ENCODE results near the gene CYP4A22. TPM values are rescaled to one million over a fixed set of nuclear protein-coding genes. Genes with fewer than 3 reads are reported as not detected.
"Not testable (repeated sequence)": the region's sequence is repeated elsewhere in the genome, so short reads cannot be mapped to it uniquely, and the experiment has no call there.

The CYP4A22 gene
- total RNA-seq, 1 donor, result not detected

GRCh38 chr1:47191940-47192457, 54.8 kb downstream of the CYP4A22 start:
- Histone ChIP-seq H3K27me3 (ENCODE audit: insufficient read depth, low read length) (no peaks in the 10 kb centered on the region), H2AFZ (ENCODE audit: low read length) (no peak overlapping the region), H3K9me3 (ENCODE audit: low read depth, low read length) (no peaks in the 10 kb centered on the region), H4K20me1 (ENCODE audit: insufficient read depth, low read length) (no peaks in the 10 kb centered on the region), H3K36me3 (ENCODE audit: insufficient read depth, low read length) (no peaks in the 10 kb centered on the region), H3K27ac (ENCODE audit: low read depth, low read length) (no peak overlapping the region), H3K4me2 (ENCODE audit: insufficient read depth, low read length) (no peak overlapping the region), H3K79me2 (ENCODE audit: insufficient read depth, low read length) (no peaks in the 10 kb centered on the region), H3K4me3 (ENCODE audit: insufficient read depth, low read length) (no peak overlapping the region), H3K4me1 (ENCODE audit: insufficient read depth, low read length) (peaks cover 8% of the 10 kb centered on the region)
- DNase-seq (ENCODE audit: insufficient read length, low spot score, missing footprints), result no peak
- TF ChIP-seq CTCF (IDR thresholded peaks at IDR 0.05; ENCODE audit: extremely low read depth, low read depth, low read length), result no peak

GRCh38 chr1:47192458-47193384, 55.5 kb downstream of the CYP4A22 start:
- no peaks in the 10 kb centered on the region for H4K20me1 ChIP-seq (ENCODE audit: insufficient read depth, low read length)
- H3K4me3 ChIP-seq (ENCODE audit: insufficient read depth, low read length), result no peak overlapping the region
- H3K9me3 ChIP-seq (ENCODE audit: low read depth, low read length), result no peaks in the 10 kb centered on the region
- DNase-seq (ENCODE audit: insufficient read length, low spot score, missing footprints), result peak; percentile 93
- H3K79me2 ChIP-seq (ENCODE audit: insufficient read depth, low read length), result no peaks in the 10 kb centered on the region
- H3K4me1 ChIP-seq (ENCODE audit: insufficient read depth, low read length), result peaks cover 8% of the 10 kb centered on the region
- H2AFZ ChIP-seq (ENCODE audit: low read length), result no peak overlapping the region
- no peaks in the 10 kb centered on the region for H3K36me3 ChIP-seq (ENCODE audit: insufficient read depth, low read length)
- H3K27me3 ChIP-seq (ENCODE audit: insufficient read depth, low read length), result no peaks in the 10 kb centered on the region
- peak; percentile 98 for TF ChIP-seq CTCF (IDR thresholded peaks at IDR 0.05; ENCODE audit: extremely low read depth, low read depth, low read length)
- H3K4me2 ChIP-seq (ENCODE audit: insufficient read depth, low read length), result no peak overlapping the region
- H3K27ac ChIP-seq (ENCODE audit: low read depth, low read length), result no peak overlapping the region

- H3K4me1 ChIP-seq (ENCODE audit: insufficient read depth, low read length); H3K79me2 ChIP-seq (ENCODE audit: insufficient read depth, low read length); H2AFZ ChIP-seq (ENCODE audit: low read length); H3K27me3 ChIP-seq (ENCODE audit: insufficient read depth, low read length); H3K36me3 ChIP-seq (ENCODE audit: insufficient read depth, low read length); DNase-seq (ENCODE audit: insufficient read length, low spot score, missing footprints); H3K4me3 ChIP-seq (ENCODE audit: insufficient read depth, low read length); H4K20me1 ChIP-seq (ENCODE audit: insufficient read depth, low read length); H3K27ac ChIP-seq (ENCODE audit: low read depth, low read length); H3K9me3 ChIP-seq (ENCODE audit: low read depth, low read length); H3K4me2 ChIP-seq (ENCODE audit: insufficient read depth, low read length): not testable (repeated sequence)
These were observed 56.3 kb downstream of the CYP4A22 start for GRCh38 chr1:47193496-47193895.

- H3K36me3 ChIP-seq (ENCODE audit: insufficient read depth, low read length), result no peaks in the 10 kb centered on the region
- no peaks in the 10 kb centered on the region for H3K9me3 ChIP-seq (ENCODE audit: low read depth, low read length)
- H2AFZ ChIP-seq (ENCODE audit: low read length), result no peak overlapping the region
- no peak overlapping the region for H3K27ac ChIP-seq (ENCODE audit: low read depth, low read length)
- peaks cover 11% of the 10 kb centered on the region for H3K27me3 ChIP-seq (ENCODE audit: insufficient read depth, low read length)
- H3K79me2 ChIP-seq (ENCODE audit: insufficient read depth, low read length), result no peaks in the 10 kb centered on the region
- no peaks in the 10 kb centered on the region for H4K20me1 ChIP-seq (ENCODE audit: insufficient read depth, low read length)
- no peak for DNase-seq (ENCODE audit: insufficient read length, low spot score, missing footprints)
- H3K4me1 ChIP-seq (ENCODE audit: insufficient read depth, low read length), result peaks cover 8% of the 10 kb centered on the region
- H3K4me2 ChIP-seq (ENCODE audit: insufficient read depth, low read length), result no peak overlapping the region
- TF ChIP-seq CTCF (IDR thresholded peaks at IDR 0.05; ENCODE audit: extremely low read depth, low read depth, low read length), result no peak
- no peak overlapping the region for H3K4me3 ChIP-seq (ENCODE audit: insufficient read depth, low read length)
These were observed 57.1 kb downstream of the CYP4A22 start for GRCh38 chr1:47194311-47194710.

GRCh38 chr1:47195981-47196380, 58.7 kb downstream of the CYP4A22 start:
- H3K4me2 ChIP-seq (ENCODE audit: insufficient read depth, low read length); H3K4me1 ChIP-seq (ENCODE audit: insufficient read depth, low read length); H3K36me3 ChIP-seq (ENCODE audit: insufficient read depth, low read length); H3K4me3 ChIP-seq (ENCODE audit: insufficient read depth, low read length); H4K20me1 ChIP-seq (ENCODE audit: insufficient read depth, low read length); H3K27ac ChIP-seq (ENCODE audit: low read depth, low read length); DNase-seq (ENCODE audit: insufficient read length, low spot score, missing footprints); H3K79me2 ChIP-seq (ENCODE audit: insufficient read depth, low read length); H3K9me3 ChIP-seq (ENCODE audit: low read depth, low read length); H2AFZ ChIP-seq (ENCODE audit: low read length): not testable (repeated sequence)
- peaks cover 18% of the 10 kb centered on the region for H3K27me3 ChIP-seq (ENCODE audit: insufficient read depth, low read length)
